Endothelial cell of umbilical vein (primary cell): Measurements from ENCODE around the gene ARL8B. TPM values are rescaled to one million over a fixed set of nuclear protein-coding genes. Genes with fewer than 3 reads are reported as not detected.

ENCODE experiments used
- BruUV-seq: library from RNA; stranded (reverse); fragments of 400-500 nt; replicated peaks from 2 replicates; lab custom pipeline; 2021; lab: Mats Ljungman, UMichigan
- CTCF ChIA-PET: fragments of 300-600, 350-600 bp; sonication (Branson Sonifier 250); formaldehyde crosslinking; loops from one replicate; lab custom pipeline; 2021; ENCODE audit warnings: antibody characterized with exemption, inconsistent platforms; lab: Charles Lee
- POLR2A ChIA-PET: fragments of 300-600, 350-600 bp; sonication (Branson Sonifier 250); formaldehyde crosslinking; loops from one replicate; lab custom pipeline; 2021; ENCODE audit warnings: antibody characterized with exemption, inconsistent platforms; lab: Charles Lee
- DNase-seq: peaks from one replicate; pipeline ENCODE4 v3.0.0-alpha.2; 2011; ENCODE audit warnings: low read depth, low spot score
- FAIRE-seq: peaks from 2 replicates; lab custom pipeline; 2011; peaks lifted over from hg19 to GRCh38; lab: Jason Lieb, UNC
- H2AFZ ChIP-seq: 2 replicates; pipeline ENCODE4 v1.6.0; 2012; ENCODE audit warnings: low read depth, low read length, control low read depth, inconsistent platforms
- H3K27ac ChIP-seq: 2 replicates; pipeline ENCODE4 v1.5.1; 2011; ENCODE audit warnings: low read depth, mild to moderate bottlenecking, control low read depth, low read length, moderate library complexity; ENCODE audit not compliant: insufficient read depth
- H3K27me3 ChIP-seq, 2 experiments: 2 replicates each; pipeline versions ENCODE4 v1.6.0 to v1.6.1; 2011; ENCODE audit warnings: low read length in 2 of 2, mixed read lengths in 1 of 2; ENCODE audit not compliant: control insufficient read depth in 2 of 2, insufficient read depth in 2 of 2
- H3K36me3 ChIP-seq, 2 experiments: 2 replicates in 1 of 2; 3 replicates in 1 of 2; pipeline ENCODE4 v1.5.1; 2011; ENCODE audit warnings: low read length in 2 of 2, mild to moderate bottlenecking in 1 of 2, moderate library complexity in 1 of 2; ENCODE audit not compliant: control insufficient read depth in 2 of 2, insufficient read depth in 2 of 2; ENCODE audit errors: extremely low read depth in 1 of 2
- H3K4me1 ChIP-seq: 3 replicates; pipeline ENCODE4 v1.5.1; 2011; ENCODE audit warnings: mild to moderate bottlenecking, low read length; ENCODE audit not compliant: control insufficient read depth, insufficient read depth; ENCODE audit errors: extremely low read depth
- H3K4me2 ChIP-seq: 2 replicates; pipeline ENCODE4 v1.6.1; 2011; ENCODE audit warnings: low read length, control low read depth, mixed read lengths; ENCODE audit not compliant: insufficient read depth
- H3K4me3 ChIP-seq, 3 experiments: fragments of 200-600 bp in 1 of 3; sonication (generic), shearing (Covaris generic) in 1 of 3; replicated peaks in 1 of 3; 2 replicates each; pipeline ENCODE4 v1.5.1; 2011 to 2016; ENCODE audit warnings: control low read depth in 3 of 3, low read length in 3 of 3, mild to moderate bottlenecking in 2 of 3, inconsistent platforms in 1 of 3, low read depth in 1 of 3, moderate library complexity in 1 of 3; ENCODE audit not compliant: insufficient read depth in 1 of 3
- H3K79me2 ChIP-seq: 2 replicates; pipeline ENCODE4 v1.6.0; 2012; ENCODE audit warnings: low read length, inconsistent platforms; ENCODE audit not compliant: control insufficient read depth, insufficient read depth
- H3K9ac ChIP-seq: replicated peaks from 2 replicates; pipeline ENCODE3; 2011; ENCODE audit warnings: low read length, control low read depth; ENCODE audit not compliant: insufficient read depth; ENCODE audit errors: extremely low read depth
- H3K9me1 ChIP-seq: replicated peaks from 3 replicates; pipeline ENCODE4 v1.6.0; 2011; ENCODE audit warnings: mild to moderate bottlenecking, low read length; ENCODE audit not compliant: control insufficient read depth, insufficient read depth; ENCODE audit errors: extremely low read depth
- H3K9me3 ChIP-seq: replicated peaks from 2 replicates; pipeline ENCODE4 v1.5.1; 2012; ENCODE audit warnings: low read length, inconsistent platforms; ENCODE audit not compliant: control insufficient read depth, insufficient read depth
- H4K20me1 ChIP-seq: replicated peaks from 2 replicates; pipeline ENCODE3; 2011; ENCODE audit warnings: mild to moderate bottlenecking, low read length; ENCODE audit not compliant: control insufficient read depth, insufficient read depth; ENCODE audit errors: extremely low read depth
- EZH2 ChIP-seq: IDR thresholded peaks from 2 replicates; pipeline ENCODE4 v1.6.1; 2012; ENCODE audit warnings: borderline replicate concordance, low read depth, mild to moderate bottlenecking, moderate library complexity, low read length, inconsistent platforms; ENCODE audit not compliant: severe bottlenecking
- FOS ChIP-seq: IDR thresholded peaks from 2 replicates; pipeline ENCODE4 v1.6.1; 2011; ENCODE audit warnings: mild to moderate bottlenecking, low read length, moderate library complexity, borderline replicate concordance; ENCODE audit not compliant: insufficient read depth
- GATA2 ChIP-seq: IDR thresholded peaks from 2 replicates; pipeline ENCODE4 v1.7.0; 2011; ENCODE audit warnings: low read depth, mild to moderate bottlenecking, moderate library complexity, mixed read lengths, low read length; ENCODE audit not compliant: insufficient read length, insufficient read depth
- JUN ChIP-seq: IDR thresholded peaks from 2 replicates; pipeline ENCODE4 v1.6.1; 2011; ENCODE audit warnings: borderline replicate concordance, low read depth; ENCODE audit not compliant: insufficient read length, insufficient read depth
- MYC ChIP-seq: IDR thresholded peaks from one replicate; pipeline ENCODE4 v1.6.1; 2011; ENCODE audit warnings: mild to moderate bottlenecking, low read depth, low read length
- POLR2A ChIP-seq: IDR thresholded peaks from 2 replicates; pipeline ENCODE4 v1.6.1; 2012; ENCODE audit warnings: low read depth, mild to moderate bottlenecking, control low read depth, low read length
- POLR2AphosphoS5 ChIP-seq: IDR thresholded peaks from 2 replicates; pipeline ENCODE4 v1.6.1; 2012; ENCODE audit warnings: low read depth, mild to moderate bottlenecking, control low read depth, low read length, moderate library complexity; ENCODE audit not compliant: insufficient read depth
- dilution Hi-C: fragments of 300-500 bp; cut with MboI; formaldehyde crosslinking; loops from one replicate; pipeline ENCODE4 v1.15.0; 2019; ENCODE audit warnings: low sequenced_read_pairs; ENCODE audit not compliant: extremely low pct_ligation_motif_present
- intact Hi-C: fragments of 100-400 bp; cut with micrococcal nuclease; formaldehyde crosslinking; loops from one replicate; pipeline ENCODE4 v1.10.0; 2022
- polyA plus RNA-seq, 4 experiments: library from polyadenylated mRNA; depleted of rRNA in 3 of 4; stranded (reverse) in 3 of 4; unstranded in 1 of 4; fragments of >200 nt; gene quantifications; 2 replicates each; pipeline versions ENCODE4 v1.2.1 to v1.2.3, GENCODE V29; 2011 to 2012; ENCODE audit warnings: missing spikeins in 1 of 4
- total RNA-seq: library from RNA; stranded (reverse); gene quantifications from 2 replicates; pipeline ENCODE4 v1.2.3, GENCODE V29; 2021
- TF ChIP-seq, protein P1 (sequence below): IDR thresholded peaks from 2 replicates; pipeline ENCODE4 v1.6.1; 2011; ENCODE audit not compliant: insufficient read depth, insufficient read length
- TF ChIP-seq, protein P2 (sequence below), 2 donors: IDR thresholded peaks; 1 replicate in 1 of 2; 2 replicates in 1 of 2; pipeline ENCODE4 v1.5.1; 2011; ENCODE audit warnings: low read length in 2 of 2, mild to moderate bottlenecking in 2 of 2, moderate library complexity in 2 of 2, control low read depth in 1 of 2, inconsistent platforms in 1 of 2, low read depth in 1 of 2; ENCODE audit not compliant: insufficient read depth in 1 of 2; ENCODE audit errors: extremely low read depth in 1 of 2

Gene ARL8B
- total and polyA plus RNA-seq, 2 donors (not counting 3 experiments of a cell fraction or from before 2014, with no cell fraction given), result 32.1 to 58.2 TPM

DNA sequence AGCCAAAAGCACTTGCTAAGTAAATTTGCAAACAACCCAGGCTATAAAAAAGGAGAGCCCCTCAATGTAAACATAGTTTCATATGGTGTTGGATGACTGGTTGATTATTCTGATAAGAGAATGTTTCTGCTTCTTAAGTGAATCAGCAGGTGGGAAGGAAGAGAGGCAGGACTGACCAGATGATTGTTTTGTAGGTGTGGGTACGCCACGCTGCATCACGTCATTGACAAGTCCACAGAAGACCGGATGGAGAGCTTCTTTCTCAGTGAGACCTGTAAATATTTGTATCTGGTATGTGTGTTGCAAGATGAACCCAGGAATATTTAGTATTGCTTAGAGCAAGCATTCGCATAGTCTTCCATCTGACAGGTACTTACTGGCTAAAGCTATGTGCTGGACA lies 88.8 kb downstream of the ARL8B start:
- no TSS peak for BruUV-seq
- Histone ChIP-seq H3K9me3 (no peaks in the 10 kb centered on the region), H3K4me1 (no peaks in the 10 kb centered on the region), H3K4me3 (no peak overlapping the region), H3K79me2 (no peaks in the 10 kb centered on the region), H2AFZ (no peak overlapping the region), H3K27ac (no peak overlapping the region), H3K4me2 (no peak overlapping the region), H4K20me1 (no peaks in the 10 kb centered on the region), H3K27me3 (no peaks in the 10 kb centered on the region), H3K36me3 (peaks cover 50 to 66% of the 10 kb centered on the region in 2 experiments), H3K9ac (no peak overlapping the region), H3K9me1 (no peaks in the 10 kb centered on the region)
- CTCF ChIA-PET, result interaction anchor here (0.7 kb wide), 1 partner anchor 14 kb away, joined by 3 read pairs; no protein-coding TSS in a partner anchor
- intact Hi-C loops, result no loop called here
- dilution Hi-C loops, result no loop called here
- no peak for FAIRE-seq
- POLR2A ChIA-PET, result no interaction called here
- DNase-seq, result no peak
- TF ChIP-seq EZH2 (no peak), POLR2AphosphoS5 (no peak), FOS (no peak), GATA2 (no peak), POLR2A (no peak), MYC (no peak), JUN (no peak)
- TF ChIP-seq, protein P1, sequence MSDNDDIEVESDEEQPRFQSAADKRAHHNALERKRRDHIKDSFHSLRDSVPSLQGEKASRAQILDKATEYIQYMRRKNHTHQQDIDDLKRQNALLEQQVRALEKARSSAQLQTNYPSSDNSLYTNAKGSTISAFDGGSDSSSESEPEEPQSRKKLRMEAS, result no peak
- TF ChIP-seq, protein P2, sequence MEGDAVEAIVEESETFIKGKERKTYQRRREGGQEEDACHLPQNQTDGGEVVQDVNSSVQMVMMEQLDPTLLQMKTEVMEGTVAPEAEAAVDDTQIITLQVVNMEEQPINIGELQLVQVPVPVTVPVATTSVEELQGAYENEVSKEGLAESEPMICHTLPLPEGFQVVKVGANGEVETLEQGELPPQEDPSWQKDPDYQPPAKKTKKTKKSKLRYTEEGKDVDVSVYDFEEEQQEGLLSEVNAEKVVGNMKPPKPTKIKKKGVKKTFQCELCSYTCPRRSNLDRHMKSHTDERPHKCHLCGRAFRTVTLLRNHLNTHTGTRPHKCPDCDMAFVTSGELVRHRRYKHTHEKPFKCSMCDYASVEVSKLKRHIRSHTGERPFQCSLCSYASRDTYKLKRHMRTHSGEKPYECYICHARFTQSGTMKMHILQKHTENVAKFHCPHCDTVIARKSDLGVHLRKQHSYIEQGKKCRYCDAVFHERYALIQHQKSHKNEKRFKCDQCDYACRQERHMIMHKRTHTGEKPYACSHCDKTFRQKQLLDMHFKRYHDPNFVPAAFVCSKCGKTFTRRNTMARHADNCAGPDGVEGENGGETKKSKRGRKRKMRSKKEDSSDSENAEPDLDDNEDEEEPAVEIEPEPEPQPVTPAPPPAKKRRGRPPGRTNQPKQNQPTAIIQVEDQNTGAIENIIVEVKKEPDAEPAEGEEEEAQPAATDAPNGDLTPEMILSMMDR (IDR thresholded peaks at IDR 0.05; ENCODE audit: extremely low read depth in 1 of 2, insufficient read depth in 1 of 2, low read depth in 1 of 2, low read length in 2 of 2), result no peak
